Stimulated activated naive CD4-positive, alpha-beta T cell treated with Interleukin-2 at 50 U/mL for 16 hours (primary cell): Measurements from ENCODE around the gene ITPR1.
"Not testable (repeated sequence)": the region's sequence is repeated elsewhere in the genome, so short reads cannot be mapped to it uniquely, and the experiment has no call there.

Source experiments
- DNase-seq: peaks from one replicate; lab custom pipeline; 2025; lab: John Stamatoyannopoulos, UW

The ITPR1 gene

DNA sequence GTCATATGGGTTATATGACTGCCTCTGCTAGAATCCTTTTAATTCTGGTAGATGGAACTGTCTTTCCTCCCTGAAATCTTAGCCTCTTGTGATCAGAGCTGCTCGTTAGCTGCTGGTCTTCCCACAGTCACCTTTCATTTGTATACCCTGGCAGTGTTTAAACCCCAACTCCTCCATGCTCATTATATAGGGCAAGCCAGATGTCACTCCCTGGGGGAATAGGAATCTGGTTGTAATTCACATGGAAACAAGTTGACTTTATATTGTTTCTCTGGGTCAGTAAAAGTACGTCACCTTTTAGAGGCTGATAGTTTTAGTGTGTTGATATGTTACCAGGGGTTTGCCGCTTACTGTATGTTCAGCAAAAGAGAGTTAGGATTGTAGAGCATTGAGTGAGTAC, 103.5 kb downstream of the ITPR1 start:
- no peak for DNase-seq

- DNase-seq, result no peak
Measured at GRCh38 chr3:4597208-4597985, 104.2 kb downstream of the ITPR1 start.

GRCh38 chr3:4598232-4598631, 105.1 kb downstream of the ITPR1 start:
- not testable (repeated sequence) for DNase-seq

DNA sequence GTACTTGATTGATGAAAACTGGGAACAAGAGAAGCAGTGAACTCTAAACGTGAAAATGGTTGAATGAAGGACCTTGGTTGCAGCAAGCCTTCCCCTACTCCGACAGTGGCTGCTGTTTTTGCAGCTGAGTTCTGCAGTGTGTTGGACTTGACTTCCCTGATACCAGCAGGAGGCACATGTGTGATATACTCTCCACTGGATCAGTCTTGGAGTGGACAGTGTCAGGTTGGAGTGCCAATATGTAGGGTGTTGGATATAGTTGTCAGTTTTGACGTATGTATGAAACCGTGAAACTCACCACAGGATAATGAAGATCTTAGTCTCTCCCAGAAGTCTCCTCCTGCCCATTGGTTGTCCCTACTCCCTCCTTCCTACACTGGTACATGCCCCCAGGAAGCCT, 106.5 kb downstream of the ITPR1 start:
- DNase-seq, result no peak

GRCh38 chr3:4600493-4600892, 107.3 kb downstream of the ITPR1 start:
- no peak for DNase-seq

DNA sequence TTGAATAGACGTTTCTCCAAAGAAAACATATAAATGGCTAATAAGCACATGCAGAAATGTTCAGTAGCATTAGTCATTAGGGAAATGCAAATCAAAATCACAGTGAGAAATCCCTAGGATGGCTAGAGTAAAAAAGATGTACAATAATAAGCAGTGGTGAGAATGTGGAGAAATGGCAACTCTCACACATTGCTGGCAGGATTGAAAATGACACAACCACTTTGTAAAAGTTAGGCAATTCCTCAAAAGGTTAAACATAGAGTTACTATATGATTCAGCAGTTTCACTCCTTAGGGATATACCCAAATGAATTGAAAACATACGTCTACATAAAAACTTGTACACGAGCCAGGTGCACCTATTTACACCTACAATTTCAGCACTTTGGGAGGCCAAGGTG, 108.7 kb downstream of the ITPR1 start:
- DNase-seq, result no peak

DNA sequence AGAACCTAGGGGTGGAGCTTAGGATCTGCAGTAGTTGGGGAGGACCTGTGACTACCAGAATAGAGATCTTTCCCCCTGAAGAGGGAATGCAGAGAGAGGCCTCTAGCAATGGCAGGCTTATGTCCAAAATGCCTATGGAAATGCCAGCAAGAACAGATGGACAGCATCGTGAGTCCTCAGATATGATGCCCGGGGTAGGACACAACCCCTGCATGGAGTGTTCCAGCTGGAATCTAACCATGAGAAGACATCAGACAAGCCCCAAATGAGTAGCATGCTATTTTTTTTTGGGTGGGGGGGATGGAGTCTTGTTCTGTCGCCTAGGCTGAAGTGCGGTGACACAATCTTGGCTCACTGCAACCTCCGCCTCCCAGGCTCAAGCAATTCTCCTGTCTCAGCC, 111.5 kb downstream of the ITPR1 start:
- DNase-seq, result no peak

DNA sequence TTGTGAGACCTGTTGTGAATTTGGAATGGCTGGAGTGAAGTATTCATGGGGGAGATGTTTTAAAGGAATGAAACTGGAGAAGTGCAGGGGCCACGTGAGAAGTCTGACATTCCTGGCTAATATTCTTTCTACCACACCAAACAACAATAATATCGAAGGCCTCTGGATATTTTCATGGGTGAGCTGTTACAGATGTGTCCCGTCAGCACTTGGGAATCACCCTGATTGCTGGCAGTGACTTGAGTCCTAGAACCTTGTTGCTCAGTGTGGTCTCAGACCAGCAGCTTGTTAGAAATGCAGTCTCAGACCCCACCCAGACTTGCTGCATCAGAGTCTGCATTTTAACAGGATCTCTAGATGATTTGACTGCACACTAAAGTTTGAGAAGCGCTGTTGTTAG, 113.8 kb downstream of the ITPR1 start:
- DNase-seq, result no peak

DNA sequence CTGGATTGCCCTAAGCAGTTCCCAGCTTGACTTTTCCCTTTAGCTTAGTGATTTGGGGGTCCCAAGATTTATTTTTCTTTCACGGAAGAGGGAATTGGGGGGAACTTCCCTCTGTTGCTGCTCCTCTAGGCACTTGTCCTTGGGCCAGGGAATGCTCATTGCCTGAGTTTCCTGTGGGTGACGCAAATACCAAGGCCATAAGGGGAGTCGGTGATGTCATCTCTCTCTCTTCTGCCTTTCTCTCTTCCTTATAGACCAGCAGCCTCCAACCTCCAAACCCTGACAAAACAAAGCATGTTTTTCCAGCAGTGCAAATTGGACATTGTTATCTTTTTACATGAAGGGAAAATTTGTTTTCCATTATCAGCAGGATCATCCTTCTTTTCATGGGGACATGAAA, 120.2 kb downstream of the ITPR1 start:
- DNase-seq, result no peak

- DNase-seq, result no peak
Measured at GRCh38 chr3:4614070-4614469, 120.9 kb downstream of the ITPR1 start.

- no peak for DNase-seq
Measured at GRCh38 chr3:4614927-4615326, 121.8 kb downstream of the ITPR1 start.

DNA sequence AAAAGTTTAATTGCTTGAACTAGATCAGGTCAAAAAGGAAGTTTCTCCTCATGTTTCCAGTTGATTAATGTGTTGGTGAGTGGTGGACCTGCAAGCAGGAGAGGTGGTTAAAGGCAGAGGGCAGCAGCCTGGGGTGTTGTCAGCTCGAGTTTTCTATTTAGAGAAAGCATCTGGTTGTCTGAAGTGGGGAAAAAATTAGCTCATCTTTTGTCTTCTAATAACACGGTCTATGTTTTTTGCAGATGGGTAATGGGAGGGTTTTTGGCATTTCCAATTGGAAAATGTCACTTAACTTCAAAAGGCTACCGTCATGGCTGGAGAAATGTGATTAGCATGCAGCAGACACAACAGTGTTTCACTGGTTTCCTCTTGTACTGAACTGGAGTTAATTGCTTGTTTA, 122.6 kb downstream of the ITPR1 start:
- DNase-seq, result no peak

GRCh38 chr3:4623421-4623999, 130.4 kb downstream of the ITPR1 start:
- no peak for DNase-seq

DNA sequence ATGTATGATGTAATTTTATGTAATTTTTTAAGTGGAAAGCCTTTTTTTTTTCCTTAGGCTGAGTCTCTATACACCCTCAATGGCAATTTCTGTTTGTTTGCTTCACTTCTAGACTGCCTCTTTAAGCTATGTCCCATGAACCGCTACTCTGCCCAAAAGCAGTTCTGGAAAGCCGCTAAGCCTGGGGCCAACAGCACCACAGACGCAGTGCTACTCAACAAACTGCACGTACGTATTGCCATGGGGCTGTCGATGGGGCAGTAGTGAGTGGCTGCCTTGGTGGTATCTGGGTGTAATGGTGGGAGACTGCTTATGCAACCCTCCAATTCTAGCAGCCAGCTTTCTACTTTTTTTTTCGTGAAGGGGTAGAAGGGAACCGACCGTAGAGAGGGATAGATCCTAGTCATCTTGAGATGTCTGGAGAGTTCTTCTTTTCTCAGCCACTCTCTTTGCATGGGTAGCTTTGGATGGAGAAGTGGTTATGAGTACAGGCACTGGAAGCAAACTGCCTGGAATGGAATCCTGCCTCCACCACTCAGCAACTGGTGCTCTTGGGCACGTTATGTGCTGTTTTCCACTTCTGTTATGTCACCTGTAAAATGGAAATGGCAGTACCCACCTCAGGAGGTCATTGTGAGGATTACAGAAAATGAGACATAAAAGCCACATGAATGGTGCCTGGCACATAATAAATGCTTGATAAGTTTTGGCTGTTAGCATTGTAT, 134.7 kb downstream of the ITPR1 start:
- DNase-seq, result no peak

- no peak for DNase-seq
Measured at GRCh38 chr3:4629095-4630007, 136.2 kb downstream of the ITPR1 start.

GRCh38 chr3:4633078-4634004, 140.2 kb downstream of the ITPR1 start:
- no peak for DNase-seq

DNA sequence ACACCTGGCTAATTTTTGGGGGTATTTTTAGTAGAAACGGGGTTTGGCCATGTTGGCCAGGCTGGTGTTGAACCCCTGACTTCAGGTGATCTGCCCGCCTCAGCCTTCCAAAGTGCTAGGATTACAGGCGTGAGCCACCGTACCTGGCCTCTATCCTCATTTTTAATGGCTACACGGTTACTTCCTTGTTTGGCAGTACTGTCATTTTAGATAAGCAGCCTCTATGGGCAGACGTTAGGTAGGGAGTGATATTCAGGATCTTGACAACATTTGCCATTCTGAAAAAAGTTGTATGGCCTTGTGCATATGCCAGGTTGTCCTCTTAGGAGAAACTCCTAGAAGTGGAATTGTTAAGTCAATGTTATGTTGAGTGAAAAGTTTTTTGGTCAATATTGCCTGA, 141.7 kb downstream of the ITPR1 start:
- no peak for DNase-seq

DNA sequence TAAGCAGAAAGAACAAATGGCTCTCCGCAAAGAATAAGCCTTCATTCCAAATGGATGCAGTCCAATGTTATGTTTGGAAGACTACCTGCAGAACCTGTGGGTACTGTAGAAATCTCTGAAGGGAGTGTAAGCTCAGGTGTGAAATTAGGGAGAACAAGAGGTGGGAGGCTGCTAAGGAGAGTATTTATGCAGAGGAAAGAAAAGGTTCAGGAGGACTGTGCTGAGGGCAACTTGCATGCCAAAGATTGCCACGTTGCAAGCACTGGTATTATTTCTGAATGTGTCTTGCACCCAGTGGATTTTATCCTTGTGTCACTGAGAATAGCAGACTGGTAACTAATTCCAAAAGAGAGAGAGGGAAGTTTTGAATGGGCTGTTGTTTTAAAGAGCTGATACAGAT, 144.1 kb downstream of the ITPR1 start:
- DNase-seq, result no peak

- no peak for DNase-seq
Measured at GRCh38 chr3:4641863-4642563, 148.9 kb downstream of the ITPR1 start.

DNA sequence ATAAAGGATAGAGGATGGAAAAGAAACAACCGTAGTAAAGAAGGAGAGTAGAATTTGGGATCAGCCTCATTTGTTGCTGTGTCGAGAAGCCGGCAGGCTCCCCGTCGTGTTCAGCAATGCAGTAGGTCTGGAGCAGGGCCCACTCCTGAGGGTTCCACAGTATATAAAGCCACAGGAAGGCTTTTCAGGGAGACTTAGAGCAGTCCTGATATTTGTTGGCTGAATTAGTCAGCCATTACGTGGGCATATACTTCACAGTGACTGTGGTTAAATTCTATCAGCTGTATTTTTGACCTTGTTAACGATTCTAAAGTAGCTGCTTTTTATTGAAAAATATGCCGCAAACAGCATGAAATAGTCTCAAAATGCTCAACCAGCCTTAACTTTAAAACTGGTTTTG, 149.5 kb downstream of the ITPR1 start:
- no peak for DNase-seq
